M059J (cell line): ENCODE results near the gene TSGA10IP. TPM values are rescaled to one million over a fixed set of nuclear protein-coding genes. Genes with fewer than 3 reads are reported as not detected.
"Not testable (repeated sequence)": the region's sequence is repeated elsewhere in the genome, so short reads cannot be mapped to it uniquely, and the experiment has no call there.

Experiments used
- DNase-seq: peaks from one replicate; pipeline ENCODE4 v3.0.0-alpha.2; 2012; ENCODE audit warnings: low read depth
- total RNA-seq: library from RNA; depleted of rRNA; stranded (reverse); fragments of >200 nt; shearing (Covaris generic); gene quantifications from 2 replicates; pipeline ENCODE4 v1.2.3, GENCODE V29; 2014

TSGA10IP gene
- total RNA-seq, 1 experiment from 2014 or later: not detected

GRCh38 chr11:65945941-65946558 lies 770 bp downstream of the TSGA10IP start:
- DNase-seq: no peak

GRCh38 chr11:65946655-65947054 lies 1.4 kb downstream of the TSGA10IP start:
- no peak for DNase-seq

- DNase-seq: no peak
These were observed 1.9 kb downstream of the TSGA10IP start for GRCh38 chr11:65947133-65947532.

GRCh38 chr11:65947603-65948125 lies 2.4 kb downstream of the TSGA10IP start:
- no peak for DNase-seq

DNA sequence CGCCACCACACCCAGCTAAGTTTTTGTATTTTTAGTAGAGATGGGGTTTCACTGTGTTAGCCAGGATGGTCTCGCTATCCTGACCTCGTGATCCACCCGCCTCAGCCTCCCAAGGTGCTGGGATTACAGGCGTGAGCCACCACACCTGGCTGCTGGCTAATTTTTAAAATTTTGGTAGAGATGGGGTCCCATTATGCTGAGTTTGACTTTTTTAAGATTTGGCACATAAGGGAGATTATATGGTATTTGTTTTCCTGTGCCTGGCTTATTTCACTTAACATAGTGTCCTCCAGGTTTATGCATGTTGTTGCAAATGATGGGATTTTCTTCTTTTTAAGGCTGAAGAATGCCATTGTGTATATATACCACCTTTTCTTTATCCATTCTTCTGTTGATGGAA lies 5.4 kb downstream of the TSGA10IP start:
- DNase-seq: not testable (repeated sequence)

- not testable (repeated sequence) for DNase-seq
These were observed 6.4 kb downstream of the TSGA10IP start for GRCh38 chr11:65951641-65952040.

DNA sequence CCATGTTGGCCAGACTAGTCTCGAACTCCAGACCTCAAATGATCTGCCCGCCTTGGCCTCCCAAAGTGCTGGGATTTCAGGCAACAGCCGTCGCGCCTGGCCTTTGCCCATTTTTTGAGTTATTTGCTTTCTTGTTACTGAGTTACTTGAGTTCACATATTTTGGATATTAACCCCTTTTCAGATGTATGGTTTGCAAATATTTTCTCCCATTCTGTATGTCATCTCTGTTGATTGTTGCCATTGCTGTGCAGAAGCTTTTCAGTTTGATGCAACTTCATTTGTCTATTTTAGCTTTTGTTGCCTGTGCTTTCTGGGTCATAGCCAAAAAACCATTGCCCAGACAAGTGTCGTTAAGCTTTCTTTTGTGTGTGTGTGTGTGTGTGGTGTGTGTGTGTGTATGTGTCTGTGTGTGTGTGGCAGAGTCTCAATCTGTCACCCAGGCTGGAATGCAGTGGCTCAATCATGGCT lies 6.8 kb downstream of the TSGA10IP start:
- no peak for DNase-seq

DNA sequence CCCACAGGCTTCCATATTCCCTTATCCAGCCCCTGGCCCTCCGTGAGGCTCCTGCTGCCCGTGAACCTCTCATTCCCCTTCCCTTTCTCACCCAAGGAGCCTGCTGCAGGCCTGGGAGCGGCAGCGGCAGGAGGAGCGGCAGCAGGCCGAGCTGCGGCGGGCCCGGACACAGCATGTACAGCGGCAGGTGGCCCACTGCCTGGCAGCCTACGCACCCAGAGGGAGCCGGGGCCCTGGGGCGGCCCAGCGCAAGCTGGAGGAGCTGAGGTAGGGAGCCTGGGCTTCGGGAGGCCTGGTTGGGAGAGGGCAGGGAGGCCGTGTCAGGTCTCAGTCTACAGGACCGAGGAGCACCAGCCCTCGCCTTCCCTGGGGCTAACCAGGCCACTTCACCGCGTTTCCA lies 8.2 kb downstream of the TSGA10IP start:
- no peak for DNase-seq

GRCh38 chr11:65954771-65955170 lies 9.5 kb downstream of the TSGA10IP start:
- DNase-seq: no peak

DNA sequence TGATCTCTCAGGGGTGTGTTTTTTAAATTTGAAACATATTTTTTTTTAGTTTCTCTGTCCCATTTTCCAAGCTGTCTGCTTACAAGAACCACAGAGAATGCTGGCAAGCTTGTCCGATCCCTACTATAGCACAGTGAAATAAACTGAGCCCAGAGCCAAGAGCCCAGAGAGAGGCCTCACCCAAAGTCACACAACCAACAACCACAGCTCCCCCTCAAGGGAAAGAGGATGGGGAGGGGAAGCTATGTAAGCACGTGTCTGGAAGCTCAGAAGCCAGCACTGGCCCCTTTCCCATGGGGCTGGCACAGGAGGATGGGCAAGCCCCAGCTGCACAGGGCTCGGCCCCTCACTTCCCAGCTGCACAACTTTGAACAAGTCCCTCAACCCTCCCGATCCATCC lies 13.0 kb downstream of the TSGA10IP start:
- no peak for DNase-seq

GRCh38 chr11:65958774-65959420 lies 13.6 kb downstream of the TSGA10IP start:
- no peak for DNase-seq

- DNase-seq: no peak
These were observed 15.6 kb downstream of the TSGA10IP start for GRCh38 chr11:65960824-65961266.

DNA sequence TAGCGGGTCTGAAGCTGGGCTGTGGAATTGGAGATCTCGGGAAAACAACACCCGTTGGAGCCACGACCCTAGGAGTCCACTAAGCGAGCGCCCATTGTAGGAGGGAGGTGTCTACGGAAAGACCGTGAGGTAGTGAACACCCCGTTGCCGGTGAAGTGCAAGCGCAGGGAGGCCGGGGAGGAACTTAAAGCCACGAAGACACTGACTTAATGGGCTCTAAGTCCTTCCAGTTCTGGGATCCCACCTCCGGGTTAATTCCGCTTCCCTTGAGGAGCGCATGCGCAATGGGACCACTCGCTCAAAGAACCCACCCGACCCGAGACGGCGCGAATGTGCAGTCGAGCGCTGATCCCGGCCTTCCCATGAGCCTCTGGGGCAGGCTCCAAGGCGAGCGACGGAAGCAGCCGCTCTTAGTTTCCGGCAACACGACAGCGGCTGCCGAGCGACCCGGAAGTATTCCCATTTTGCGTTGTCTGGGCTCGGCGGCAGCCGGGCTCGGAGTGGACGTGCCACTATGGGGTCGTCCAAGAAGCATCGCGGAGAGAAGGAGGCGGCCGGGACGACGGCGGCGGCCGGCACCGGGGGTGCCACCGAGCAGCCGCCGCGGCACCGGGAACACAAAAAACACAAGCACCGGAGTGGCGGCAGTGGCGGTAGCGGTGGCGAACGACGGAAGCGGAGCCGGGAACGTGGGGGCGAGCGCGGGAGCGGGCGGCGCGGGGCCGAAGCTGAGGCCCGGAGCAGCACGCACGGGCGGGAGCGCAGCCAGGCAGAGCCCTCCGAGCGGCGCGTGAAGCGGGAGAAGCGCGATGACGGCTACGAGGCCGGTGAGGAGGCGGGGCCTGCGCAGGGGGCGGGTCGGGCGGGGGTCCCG lies 16.2 kb downstream of the TSGA10IP start, which contains the start of gene SART1:
SART1 (plus strand) TSS at position 468 of the 874 bp plus-strand sequence; CDS start at position 515, 47 bp downstream.
- peak; percentile 98 for DNase-seq

- no peak for DNase-seq
These were observed 16.9 kb downstream of the TSGA10IP start for GRCh38 chr11:65962141-65962564.

GRCh38 chr11:65964906-65965305 lies 19.6 kb downstream of the TSGA10IP start:
- no peak for DNase-seq

DNA sequence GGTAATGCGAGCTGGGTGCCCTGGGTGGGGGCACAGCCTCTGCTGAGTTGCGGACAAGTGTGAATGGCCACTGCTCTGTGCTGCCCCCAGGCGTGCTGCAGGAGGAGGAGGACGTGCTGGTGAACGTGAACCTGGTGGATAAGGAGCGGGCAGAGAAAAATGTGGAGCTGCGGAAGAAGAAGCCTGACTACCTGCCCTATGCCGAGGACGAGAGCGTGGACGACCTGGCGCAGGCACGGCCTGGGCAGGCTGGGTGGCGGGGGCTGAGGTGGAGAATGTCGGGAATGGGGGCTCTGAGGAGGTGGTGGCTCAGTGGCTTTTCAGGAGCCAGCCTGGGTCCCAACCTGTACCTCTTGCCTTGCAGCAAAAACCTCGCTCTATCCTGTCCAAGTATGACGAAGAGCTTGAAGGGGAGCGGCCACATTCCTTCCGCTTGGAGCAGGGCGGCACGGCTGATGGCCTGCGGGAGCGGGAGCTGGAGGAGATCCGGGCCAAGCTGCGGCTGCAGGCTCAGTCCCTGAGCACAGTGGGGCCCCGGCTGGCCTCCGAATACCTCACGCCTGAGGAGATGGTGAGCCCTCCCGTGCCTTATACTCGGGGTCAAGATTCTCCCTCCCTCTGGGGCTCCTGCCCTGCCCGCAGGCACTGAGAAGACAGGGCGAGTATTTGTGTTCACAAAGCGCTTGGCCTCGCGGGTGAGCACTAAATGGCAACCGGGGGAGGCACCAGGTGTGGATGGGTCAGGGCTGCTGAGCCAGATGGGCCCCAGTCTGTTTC lies 20.9 kb downstream of the TSGA10IP start:
- DNase-seq: no peak

GRCh38 chr11:65967329-65967934 lies 22.2 kb downstream of the TSGA10IP start:
- no peak for DNase-seq

- DNase-seq: no peak
These were observed 23.6 kb downstream of the TSGA10IP start for GRCh38 chr11:65968600-65969482.

DNA sequence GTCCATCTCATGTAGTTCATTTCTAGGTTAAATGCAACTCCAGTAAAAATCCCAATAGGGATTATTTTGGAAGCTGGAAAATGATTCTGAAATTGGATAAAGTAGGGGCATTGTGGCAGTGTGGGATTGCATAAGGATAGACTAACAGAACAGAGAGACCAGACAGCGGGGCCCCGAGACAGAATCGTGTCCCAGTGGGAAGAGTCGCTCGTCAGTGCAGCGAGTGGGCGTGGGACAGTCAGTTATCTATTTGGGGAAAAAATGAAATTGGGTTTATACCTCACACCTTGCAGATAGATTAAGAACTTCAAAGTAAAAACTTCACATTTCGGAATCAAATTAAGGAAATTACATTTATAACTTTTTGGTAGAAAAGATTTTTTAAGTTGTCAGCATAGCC lies 26.8 kb downstream of the TSGA10IP start:
- no peak for DNase-seq
